Measurements from ENCODE around the gene TXLNG. TPM values are rescaled to one million over a fixed set of nuclear protein-coding genes. Genes with fewer than 3 reads are reported as not detected.
"Not testable (repeated sequence)": the region's sequence is repeated elsewhere in the genome, so short reads cannot be mapped to it uniquely, and the experiment has no call there.

TXLNG gene
- total RNA-seq (2014; rRNA removed; shearing (Covaris generic); ENCODE audit: low replicate concordance) = 8.6 and 12.7 TPM in 2 replicates

DNA sequence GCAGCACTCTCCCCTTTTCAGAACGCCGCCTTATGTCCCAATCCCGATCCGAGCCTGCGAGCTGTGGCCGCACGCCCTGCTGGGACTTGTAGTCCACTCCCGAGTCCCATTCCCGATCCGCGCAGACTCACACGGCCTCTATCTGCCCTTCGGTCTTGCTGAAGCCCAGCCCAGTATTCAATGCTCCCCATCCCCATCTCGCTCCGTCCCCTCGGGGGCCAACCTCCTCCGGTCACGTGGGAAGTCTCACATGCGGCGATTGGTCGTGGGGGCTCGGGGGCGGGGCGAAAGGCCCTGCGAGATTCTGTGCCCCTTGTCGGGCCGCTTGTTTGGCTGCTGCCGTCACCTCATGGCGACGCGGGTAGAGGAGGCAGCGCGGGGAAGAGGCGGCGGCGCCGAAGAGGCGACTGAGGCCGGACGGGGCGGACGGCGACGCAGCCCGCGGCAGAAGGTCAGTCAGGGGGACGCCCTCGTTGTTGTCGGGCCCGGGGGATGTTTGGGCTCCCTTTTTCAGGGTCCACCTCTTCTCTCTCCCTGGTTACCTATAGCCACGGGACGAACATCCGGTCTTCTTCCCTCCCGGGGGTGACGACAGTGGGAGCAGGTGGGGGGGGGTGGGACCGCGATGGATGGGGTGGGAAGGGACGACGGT is at the start of gene TXLNG:
Gene TXLNG, plus strand, starts transcription at position 328 of the 652 bp plus-strand sequence. Its CDS starts 22 bp downstream, at position 350.
- Histone ChIP-seq H3K9me3 (no peaks in the 10 kb centered on the region), H3K4me3 (peak within 1 kb of the TSS; percentile 81), H3K36me3 (peaks cover 18% of the 10 kb centered on the region), H3K27me3 (no peaks in the 10 kb centered on the region)
- DNase-seq = peak; percentile 98

DNA sequence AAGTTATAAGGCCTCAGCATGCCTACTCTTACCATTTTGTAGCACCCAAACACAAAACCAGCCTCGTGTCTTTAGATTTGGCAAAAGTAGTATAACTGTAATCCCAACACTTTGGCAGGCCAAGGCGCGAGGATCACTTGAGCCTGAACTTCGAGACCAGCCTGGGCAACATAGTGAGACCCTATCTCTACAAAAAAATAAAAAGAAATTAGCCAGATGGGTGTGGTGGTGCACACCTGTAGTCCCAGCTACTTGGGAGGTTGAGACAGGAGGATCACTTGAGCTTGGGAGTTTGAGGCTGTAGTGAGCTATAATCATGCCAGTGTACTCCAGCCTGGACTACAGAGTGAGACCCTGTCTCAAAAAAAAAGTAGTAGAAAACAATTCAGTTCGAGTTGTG is 49.2 kb upstream of the TXLNG start:
- Histone ChIP-seq H3K27me3 (no peaks in the 10 kb centered on the region), H3K9me3 (no peaks in the 10 kb centered on the region), H3K36me3 (peaks cover 18% of the 10 kb centered on the region), H3K4me3 (no peak overlapping the region)
- no peak for DNase-seq

DNA sequence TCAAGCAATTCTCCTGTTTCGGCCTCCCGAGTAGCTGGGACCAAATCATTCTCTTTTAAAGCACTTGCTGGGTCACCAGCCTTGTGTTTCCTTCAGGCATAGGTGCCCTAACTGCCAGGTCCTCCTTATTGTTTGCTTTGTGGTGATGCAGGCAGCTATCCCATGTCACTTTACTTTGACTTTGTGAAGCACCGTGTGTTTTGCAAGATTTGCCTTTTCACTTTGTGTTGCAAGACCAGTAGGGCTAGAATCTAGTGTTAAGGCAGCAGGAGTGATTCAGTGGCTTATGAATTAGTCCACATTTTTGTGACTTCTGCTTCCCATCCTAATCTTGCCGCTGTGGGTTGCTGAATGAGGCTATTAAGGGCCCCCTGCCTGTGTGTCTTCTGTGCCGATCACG is 46.7 kb upstream of the TXLNG start:
- H3K27me3 ChIP-seq = no peaks in the 10 kb centered on the region
- no peaks in the 10 kb centered on the region for H3K9me3 ChIP-seq
- no peak for DNase-seq
- no peak overlapping the region for H3K4me3 ChIP-seq
- peaks cover 21% of the 10 kb centered on the region for H3K36me3 ChIP-seq

- peaks cover 11% of the 10 kb centered on the region for H3K36me3 ChIP-seq
- DNase-seq = peak; percentile 16
- H3K27me3 ChIP-seq = no peaks in the 10 kb centered on the region
- no peak overlapping the region for H3K4me3 ChIP-seq
- H3K9me3 ChIP-seq = no peaks in the 10 kb centered on the region
Measured at GRCh38 chrX:16743604-16744325, 42.5 kb upstream of the TXLNG start.

DNA sequence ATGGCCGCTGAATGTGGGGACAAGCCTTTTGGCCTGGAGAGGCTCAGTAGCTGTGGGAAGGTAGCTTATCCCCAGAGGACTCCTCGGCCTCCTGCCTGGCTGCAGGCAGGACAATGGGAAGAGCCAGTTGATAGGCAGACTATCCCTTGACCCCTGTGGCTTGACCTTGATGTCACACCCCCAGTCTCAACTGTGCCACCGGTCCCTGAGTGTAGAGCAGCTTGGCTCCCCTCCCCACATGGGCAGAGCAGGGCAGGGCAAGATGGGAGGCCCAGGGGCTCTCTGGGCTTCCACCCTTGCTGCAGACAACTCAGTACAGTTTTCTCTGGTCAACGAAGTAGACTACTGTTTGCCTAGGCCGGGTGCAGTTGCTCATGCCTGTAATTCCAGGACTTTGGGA is 41.2 kb upstream of the TXLNG start:
- Histone ChIP-seq H3K4me3 (no peak overlapping the region), H3K27me3 (no peaks in the 10 kb centered on the region), H3K36me3 (peaks cover 11% of the 10 kb centered on the region), H3K9me3 (no peaks in the 10 kb centered on the region)
- no peak for DNase-seq

DNA sequence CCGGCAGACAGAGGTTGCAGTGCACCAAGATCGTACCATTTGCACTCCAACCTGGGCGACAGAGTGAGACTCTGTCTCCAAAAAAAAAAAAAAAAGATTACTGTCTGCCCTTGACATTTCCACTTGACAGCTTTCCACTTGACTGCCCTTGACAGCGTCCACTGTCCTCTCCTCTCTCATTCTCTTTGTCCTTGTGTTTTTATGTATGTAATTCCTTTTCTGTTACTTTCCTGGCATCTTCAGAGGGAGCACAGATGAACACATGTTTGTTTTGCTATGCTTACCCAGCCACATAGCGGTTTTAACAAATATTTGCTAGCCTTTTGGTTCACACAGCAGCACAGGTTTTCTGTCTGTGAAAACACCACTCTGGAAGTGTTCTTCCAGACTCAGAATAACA is 40.6 kb upstream of the TXLNG start:
- H3K27me3 ChIP-seq = no peaks in the 10 kb centered on the region
- H3K36me3 ChIP-seq = peaks cover 9% of the 10 kb centered on the region
- H3K9me3 ChIP-seq = no peaks in the 10 kb centered on the region
- H3K4me3 ChIP-seq = no peak overlapping the region
- DNase-seq = no peak

- Histone ChIP-seq H3K9me3 (no peaks in the 10 kb centered on the region), H3K27me3 (no peaks in the 10 kb centered on the region), H3K36me3 (peaks cover 9% of the 10 kb centered on the region), H3K4me3 (no peak overlapping the region)
- no peak for DNase-seq
Measured at GRCh38 chrX:16748425-16748824, 37.8 kb upstream of the TXLNG start.

DNA sequence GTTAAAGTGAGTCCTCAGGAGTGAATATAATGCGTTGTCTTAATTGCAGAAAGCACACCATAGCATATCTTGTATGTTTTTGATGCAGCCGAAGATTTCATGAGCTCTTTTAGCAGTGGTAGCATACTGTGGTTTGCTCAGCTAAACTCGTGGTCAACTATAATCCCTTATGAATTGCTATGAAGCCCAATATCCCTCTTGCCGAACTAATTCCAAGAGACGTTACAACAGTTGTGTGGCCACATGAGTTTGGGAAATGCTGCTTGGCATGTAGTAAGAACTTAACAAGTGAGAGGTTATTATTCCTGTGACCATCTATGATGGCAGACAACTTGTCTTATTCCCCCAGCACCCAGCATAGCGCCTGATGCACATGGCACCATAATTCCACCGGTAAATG is 36.1 kb upstream of the TXLNG start:
- H3K9me3 ChIP-seq = no peaks in the 10 kb centered on the region
- H3K36me3 ChIP-seq = peaks cover 6% of the 10 kb centered on the region
- H3K27me3 ChIP-seq = no peaks in the 10 kb centered on the region
- H3K4me3 ChIP-seq = no peak overlapping the region
- DNase-seq = no peak

GRCh38 chrX:16754019-16754418 is 32.2 kb upstream of the TXLNG start:
- no peak overlapping the region for H3K4me3 ChIP-seq

DNA sequence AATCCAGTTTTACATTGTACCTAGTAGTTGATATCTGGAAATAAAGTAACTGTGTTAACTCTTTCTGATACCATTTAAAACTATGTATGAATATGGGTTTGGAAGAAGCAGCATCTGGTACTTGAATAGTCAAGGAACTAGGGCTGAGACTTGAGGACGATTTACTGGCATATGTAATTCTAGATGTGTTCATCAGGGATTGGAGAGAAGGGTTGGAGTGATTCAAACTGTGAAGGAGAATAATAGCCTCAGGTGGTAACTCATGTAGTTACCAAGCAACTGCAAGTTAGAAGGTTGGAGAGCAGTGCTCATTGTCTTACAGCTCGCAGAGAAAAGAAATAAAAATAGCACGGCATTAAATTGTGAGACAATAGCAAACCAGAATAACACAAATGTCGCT is 29.5 kb upstream of the TXLNG start:
- Histone ChIP-seq H3K9me3 (no peaks in the 10 kb centered on the region), H3K36me3 (peaks cover 4% of the 10 kb centered on the region), H3K27me3 (no peaks in the 10 kb centered on the region), H3K4me3 (no peak overlapping the region)
- no peak for DNase-seq

More at GRCh38 chrX:16754019-16754418, 32.2 kb upstream of the TXLNG start:
- H3K9me3 ChIP-seq = no peaks in the 10 kb centered on the region
- DNase-seq = no peak
- no peaks in the 10 kb centered on the region for H3K27me3 ChIP-seq
- H3K36me3 ChIP-seq = no peaks in the 10 kb centered on the region

DNA sequence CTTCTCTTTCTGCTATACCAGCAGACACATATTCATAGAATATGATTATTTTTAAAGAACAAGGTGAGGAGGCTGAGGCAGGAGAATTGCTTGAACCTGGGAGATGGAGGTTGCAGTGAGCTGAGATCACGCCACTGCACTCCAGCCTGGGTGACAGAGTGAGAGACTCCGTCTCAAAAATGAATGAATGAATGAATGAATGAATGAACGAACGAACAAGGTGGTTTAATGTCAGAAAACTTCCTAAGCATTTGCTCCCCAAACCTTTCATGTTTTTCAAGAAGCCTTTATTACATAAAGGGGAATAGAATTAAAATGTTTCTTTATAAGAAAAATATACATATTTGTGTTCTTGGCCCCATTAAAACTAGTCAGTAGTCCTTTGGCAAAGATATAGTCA is 24.8 kb upstream of the TXLNG start:
- DNase-seq, H3K27me3 ChIP-seq, H3K4me3 ChIP-seq, H3K9me3 ChIP-seq, H3K36me3 ChIP-seq: not testable (repeated sequence)

DNA sequence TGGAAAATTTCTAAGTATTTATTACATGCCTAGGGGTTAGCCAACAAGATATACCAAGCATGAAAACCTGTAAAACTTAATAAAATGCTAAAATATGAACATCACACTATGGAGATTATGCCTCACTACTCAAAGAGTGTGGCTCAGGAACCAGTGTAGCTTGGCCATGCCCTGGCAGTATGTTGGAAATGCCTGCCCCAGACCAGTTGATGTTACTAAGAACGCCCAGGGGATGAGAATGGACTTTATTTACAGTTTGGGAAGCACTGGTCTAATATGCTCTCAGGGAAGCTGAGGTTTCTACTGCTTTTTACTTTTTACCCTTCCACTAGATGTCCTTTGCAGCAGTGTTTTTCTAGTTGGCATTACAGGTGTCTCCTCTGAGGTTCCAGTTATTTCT is 23.7 kb upstream of the TXLNG start:
- Histone ChIP-seq H3K27me3 (no peaks in the 10 kb centered on the region), H3K4me3 (no peak overlapping the region), H3K9me3 (no peaks in the 10 kb centered on the region), H3K36me3 (peaks cover 4% of the 10 kb centered on the region)
- DNase-seq = no peak

- no peak for DNase-seq
- no peak overlapping the region for H3K4me3 ChIP-seq
- H3K9me3 ChIP-seq = no peaks in the 10 kb centered on the region
- H3K36me3 ChIP-seq = peaks cover 1% of the 10 kb centered on the region
- no peaks in the 10 kb centered on the region for H3K27me3 ChIP-seq
Measured at GRCh38 chrX:16765594-16765993, 20.7 kb upstream of the TXLNG start.

GRCh38 chrX:16770970-16771482 is 15.2 kb upstream of the TXLNG start:
- DNase-seq = no peak

GRCh38 chrX:16771483-16772398 is 14.5 kb upstream of the TXLNG start:
- Histone ChIP-seq H3K36me3 (no peaks in the 10 kb centered on the region), H3K27me3 (no peaks in the 10 kb centered on the region), H3K4me3 (no peak overlapping the region), H3K9me3 (no peaks in the 10 kb centered on the region)
- DNase-seq = no peak

More at GRCh38 chrX:16770970-16771482, 15.2 kb upstream of the TXLNG start:
- H3K4me3 ChIP-seq = no peak overlapping the region
- no peaks in the 10 kb centered on the region for H3K27me3 ChIP-seq
- no peaks in the 10 kb centered on the region for H3K36me3 ChIP-seq
- H3K9me3 ChIP-seq = no peaks in the 10 kb centered on the region

DNA sequence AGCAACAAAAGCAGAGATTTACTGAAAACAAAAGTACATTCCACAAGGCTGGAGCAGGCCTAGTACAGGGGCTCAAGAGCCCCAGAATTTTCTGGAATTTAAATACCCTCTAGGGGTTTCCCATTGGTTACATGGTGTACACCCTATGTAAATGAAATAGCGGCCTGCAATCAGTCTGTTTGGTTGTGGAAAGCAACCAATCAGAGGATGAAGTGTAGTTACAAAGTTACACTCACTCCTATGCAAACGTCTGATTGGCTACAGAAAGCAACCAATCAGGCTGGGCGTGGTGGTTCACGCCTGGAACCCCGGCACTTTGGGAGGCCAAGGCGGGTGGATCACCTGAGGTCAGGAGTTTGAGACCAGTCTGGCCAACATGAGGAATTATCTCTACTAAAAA is 13.8 kb upstream of the TXLNG start:
- DNase-seq = no peak
- H3K4me3 ChIP-seq = no peak overlapping the region
- H3K9me3 ChIP-seq = no peaks in the 10 kb centered on the region
- H3K36me3 ChIP-seq = no peaks in the 10 kb centered on the region
- no peaks in the 10 kb centered on the region for H3K27me3 ChIP-seq

DNA sequence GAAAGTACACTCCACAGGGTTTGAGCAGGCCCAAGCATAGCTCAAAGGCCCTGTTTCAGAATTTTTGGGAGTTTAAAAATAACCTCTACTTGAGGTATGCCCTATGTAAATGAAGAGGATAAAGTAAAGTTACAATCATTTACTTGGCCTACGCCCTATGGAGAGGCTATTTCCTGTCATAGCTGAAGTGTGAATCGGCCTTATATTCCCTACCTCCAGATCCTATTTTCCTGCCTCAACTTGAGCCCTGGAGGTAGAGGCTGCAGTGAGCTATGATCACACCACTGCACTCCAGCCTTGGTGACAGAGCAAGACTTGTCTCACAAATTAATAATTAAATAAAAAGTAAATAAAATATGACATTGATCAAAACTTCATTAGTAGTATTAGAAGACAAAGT is 11.5 kb upstream of the TXLNG start:
- Histone ChIP-seq H3K27me3 (no peaks in the 10 kb centered on the region), H3K9me3 (no peaks in the 10 kb centered on the region), H3K36me3 (no peaks in the 10 kb centered on the region), H3K4me3 (no peak overlapping the region)
- DNase-seq = no peak

Data from MG63 (cell line).